ENCODE data around the gene MRPS33.
"Not testable (repeated sequence)": the region's sequence is repeated elsewhere in the genome, so short reads cannot be mapped to it uniquely, and the experiment has no call there.

Gene MRPS33

GRCh38 chr7:141014524-141015395 lies at the start of gene MRPS33:
MRPS33 (minus strand) TSS chr7:141014952; CDS start chr7:141010633, 4,319 bp downstream.
- DNase-seq = peak; percentile 98

GRCh38 chr7:141057788-141058187 lies 43.0 kb upstream of the MRPS33 start:
- no peak for DNase-seq

- no peak for DNase-seq
Observed at GRCh38 chr7:141055146-141055545, 40.4 kb upstream of the MRPS33 start.

GRCh38 chr7:141053626-141054025 lies 38.9 kb upstream of the MRPS33 start:
- no peak for DNase-seq

- no peak for DNase-seq
Observed at GRCh38 chr7:141045842-141046620, 31.3 kb upstream of the MRPS33 start.

- no peak for DNase-seq
Observed at GRCh38 chr7:141045126-141045841, 30.5 kb upstream of the MRPS33 start.

GRCh38 chr7:141043616-141044015 lies 28.9 kb upstream of the MRPS33 start:
- DNase-seq = no peak

- no peak for DNase-seq
Observed at GRCh38 chr7:141042222-141043193, 27.8 kb upstream of the MRPS33 start.

GRCh38 chr7:141039376-141039775 lies 24.6 kb upstream of the MRPS33 start:
- DNase-seq = no peak

- DNase-seq = not testable (repeated sequence)
Observed at GRCh38 chr7:141038100-141038499, 23.3 kb upstream of the MRPS33 start.

- peak; percentile 6 for DNase-seq
Observed at GRCh38 chr7:141032539-141033323, 18.0 kb upstream of the MRPS33 start.

GRCh38 chr7:141028767-141029166 lies 14.0 kb upstream of the MRPS33 start:
- no peak for DNase-seq

- no peak for DNase-seq
Observed at GRCh38 chr7:141027043-141027442, 12.3 kb upstream of the MRPS33 start.

- no peak for DNase-seq
Observed at GRCh38 chr7:141024668-141025067, 9.9 kb upstream of the MRPS33 start.

GRCh38 chr7:141023295-141023694 lies 8.5 kb upstream of the MRPS33 start:
- DNase-seq = no peak

GRCh38 chr7:141017555-141017954 lies 2.8 kb upstream of the MRPS33 start:
- DNase-seq = no peak

- no peak for DNase-seq
Observed at GRCh38 chr7:141016349-141016748, 1.6 kb upstream of the MRPS33 start.

- no peak for DNase-seq
Observed at GRCh38 chr7:141014125-141014523, 628 bp downstream of the MRPS33 start.

- DNase-seq = no peak
Observed at GRCh38 chr7:141013345-141013715, 1.4 kb downstream of the MRPS33 start.

GRCh38 chr7:141012696-141013344 lies 1.9 kb downstream of the MRPS33 start:
- DNase-seq = no peak
